Astrocyte of the spinal cord (primary cell): ENCODE measurements around the gene ABO.

ENCODE experiments used
- DNase-seq: peaks from one replicate; pipeline ENCODE4 v3.0.0; 2011; ENCODE audit warnings: low read depth, low spot score
- H3K4me3 ChIP-seq: 2 replicates; pipeline ENCODE4 v1.5.1; 2011; ENCODE audit warnings: low read depth, mild to moderate bottlenecking, low read length, moderate library complexity
- CTCF ChIP-seq: IDR thresholded peaks from 2 replicates; pipeline ENCODE4 v1.5.1; 2012; ENCODE audit warnings: low read depth, mild to moderate bottlenecking, low read length, inconsistent platforms
- in situ Hi-C: cut with HindIII; loops from 2 replicates; pipeline ENCODE4 v1.10.0; 2017; ENCODE audit warnings: low sequenced_read_pairs

Gene ABO

GRCh38 chr9:133250741-133251170 is 24.2 kb downstream of the ABO start:
- DNase-seq: no peak
- in situ Hi-C loops: no loop called here
- no peak overlapping the region for H3K4me3 ChIP-seq
- no peak for TF ChIP-seq CTCF

GRCh38 chr9:133249337-133249736 is 25.7 kb downstream of the ABO start:
- in situ Hi-C loops: no loop called here

GRCh38 chr9:133248726-133249295 is 26.2 kb downstream of the ABO start:
- no peak for TF ChIP-seq CTCF
- no peak for DNase-seq
- in situ Hi-C loops: no loop called here
- no peak overlapping the region for H3K4me3 ChIP-seq

More at GRCh38 chr9:133249337-133249736, 25.7 kb downstream of the ABO start:
- H3K4me3 ChIP-seq: no peak overlapping the region
- no peak for TF ChIP-seq CTCF
- DNase-seq: no peak

- in situ Hi-C loops: no loop called here
- DNase-seq: no peak
- H3K4me3 ChIP-seq: no peak overlapping the region
- TF ChIP-seq CTCF: no peak
Measured at GRCh38 chr9:133247632-133248031, 27.4 kb downstream of the ABO start.

GRCh38 chr9:133246991-133247390 is 28.0 kb downstream of the ABO start:
- in situ Hi-C loops: no loop called here
- no peak for TF ChIP-seq CTCF
- no peak overlapping the region for H3K4me3 ChIP-seq
- no peak for DNase-seq

GRCh38 chr9:133246562-133246961 is 28.4 kb downstream of the ABO start:
- no peak for DNase-seq
- no peak overlapping the region for H3K4me3 ChIP-seq
- in situ Hi-C loops: no loop called here
- TF ChIP-seq CTCF: no peak
